Frontal cortex (tissue), 4 donors: ENCODE results near the gene SATL1. TPM values are rescaled to one million over a fixed set of nuclear protein-coding genes. Genes with fewer than 3 reads are reported as not detected.
"Not testable (repeated sequence)": the region's sequence is repeated elsewhere in the genome, so short reads cannot be mapped to it uniquely, and the experiment has no call there.

ENCODE experiments used
- DNase-seq, 2 donors: peaks; one replicate each; pipeline ENCODE4 v3.0.0; 2012; ENCODE audit warnings: low spot score in 2 of 2
- FAIRE-seq: peaks from 2 replicates; lab custom pipeline; 2012; peaks lifted over from hg19 to GRCh38; lab: Jason Lieb, UNC
- total RNA-seq: library from RNA; depleted of rRNA; stranded (reverse); fragments of >200 nt; gene quantifications from one replicate; pipeline ENCODE4 v1.2.3, GENCODE V29; 2014
- donor health status: control.
- donor health status: control.
- donor health status: control.

SATL1 gene, protein sequence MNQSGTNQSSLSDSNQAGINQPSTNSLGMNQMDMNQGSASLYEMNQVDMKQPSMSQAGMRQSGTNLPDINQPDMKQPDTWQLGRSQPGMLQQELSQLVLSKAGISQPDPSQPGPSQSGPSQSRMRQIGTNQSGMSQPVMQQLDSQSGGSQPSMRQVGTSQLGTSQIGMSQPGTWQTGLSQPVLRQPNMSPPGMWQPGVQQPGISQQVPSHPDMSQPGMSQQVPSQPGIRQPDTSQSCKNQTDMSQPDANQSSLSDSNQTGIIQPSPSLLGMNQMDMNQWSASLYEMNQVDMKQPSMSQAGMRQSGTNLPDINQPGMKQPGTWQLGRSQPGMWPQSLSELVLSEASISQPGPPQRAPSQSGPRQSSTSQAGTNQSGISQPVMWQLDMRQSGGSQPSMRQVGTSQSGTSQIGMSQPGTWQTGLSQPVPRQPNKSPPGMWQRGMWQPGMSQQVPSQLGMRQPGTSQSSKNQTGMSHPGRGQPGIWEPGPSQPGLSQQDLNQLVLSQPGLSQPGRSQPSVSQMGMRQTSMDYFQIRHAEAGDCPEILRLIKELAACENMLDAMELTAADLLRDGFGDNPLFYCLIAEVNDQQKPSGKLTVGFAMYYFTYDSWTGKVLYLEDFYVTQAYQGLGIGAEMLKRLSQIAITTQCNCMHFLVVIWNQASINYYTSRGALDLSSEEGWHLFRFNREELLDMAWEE
- 1.2 TPM for total RNA-seq

DNA sequence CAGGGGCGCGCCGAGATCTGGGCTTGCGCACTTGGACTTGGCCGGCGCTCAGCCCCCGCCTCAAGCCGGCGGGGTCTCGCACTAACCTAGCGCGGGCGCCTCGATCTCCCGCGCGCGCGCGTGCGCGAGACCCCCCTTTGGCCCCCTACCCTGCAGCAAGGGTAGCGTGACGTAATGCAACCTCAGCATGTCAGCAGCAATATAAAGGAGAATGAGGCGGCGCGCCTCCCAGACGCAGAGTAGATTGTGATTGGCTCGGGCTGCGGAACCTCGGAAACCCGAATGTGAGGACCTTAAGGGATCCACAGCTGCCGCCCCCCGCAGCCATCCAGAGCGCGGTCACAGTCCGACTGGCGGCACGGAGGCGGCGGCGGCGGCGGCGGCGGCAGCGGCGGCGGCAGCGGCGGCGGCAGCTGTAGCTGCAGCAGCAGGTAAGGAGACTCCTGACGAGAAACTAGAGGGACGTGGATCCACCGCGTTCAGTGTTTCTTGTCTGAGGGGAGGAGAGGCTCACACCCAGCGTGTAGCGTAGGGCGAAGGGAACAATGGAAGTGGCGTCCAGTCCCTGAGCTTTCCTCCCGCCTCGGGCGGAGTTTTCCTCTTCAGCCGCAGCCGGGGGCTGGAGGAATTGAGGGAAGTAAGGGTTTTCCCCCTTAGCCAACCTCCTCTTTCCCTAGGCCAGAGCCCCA is at the start of gene SATL1, which contains the start of gene ZNF711:
Gene SATL1 (minus strand): TSS at position 19 of the 689 bp plus-strand sequence. CDS start 134,811 bp downstream, outside the sequence.
Gene ZNF711 (plus strand): TSS at position 231 of the 689 bp plus-strand sequence. CDS start 3,582 bp downstream, outside the sequence.
- DNase-seq (peak; percentile 39 to 57), FAIRE-seq (no peak)

DNA sequence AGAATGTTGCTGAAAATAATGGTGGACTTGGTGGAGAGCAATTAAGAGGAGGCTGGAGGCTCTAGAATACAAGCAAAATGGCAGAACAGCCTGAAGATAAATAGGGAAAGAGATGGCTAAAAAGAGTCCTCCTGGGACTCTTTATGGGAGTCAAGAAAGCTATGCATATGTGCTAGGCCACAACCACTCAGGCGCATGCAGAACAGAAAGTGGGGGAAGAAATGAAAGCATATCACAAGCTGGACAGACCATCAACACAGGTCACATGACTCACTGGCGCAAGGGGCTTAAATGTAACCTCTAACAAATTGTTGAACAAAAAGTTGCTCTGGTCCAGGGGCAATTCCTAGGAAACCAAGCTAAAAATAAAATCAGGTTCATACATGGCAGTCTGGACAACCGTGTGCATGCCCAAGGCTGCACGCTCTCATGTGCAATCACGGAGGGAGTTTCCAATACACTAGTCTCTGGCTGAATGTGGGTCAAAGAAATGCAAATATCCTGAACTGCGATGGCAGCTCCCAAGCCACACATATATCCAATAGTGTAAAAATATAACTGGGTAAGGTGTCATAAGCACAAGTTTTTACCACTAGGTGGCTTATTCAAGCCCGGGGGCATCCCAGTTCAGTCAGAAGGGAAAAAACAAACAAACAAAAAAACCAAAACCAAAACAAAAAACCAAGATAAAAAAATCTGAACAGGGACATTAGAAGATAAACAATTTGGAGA is 45.6 kb upstream of the SATL1 start:
- no peak for DNase-seq
- FAIRE-seq, result no peak

DNA sequence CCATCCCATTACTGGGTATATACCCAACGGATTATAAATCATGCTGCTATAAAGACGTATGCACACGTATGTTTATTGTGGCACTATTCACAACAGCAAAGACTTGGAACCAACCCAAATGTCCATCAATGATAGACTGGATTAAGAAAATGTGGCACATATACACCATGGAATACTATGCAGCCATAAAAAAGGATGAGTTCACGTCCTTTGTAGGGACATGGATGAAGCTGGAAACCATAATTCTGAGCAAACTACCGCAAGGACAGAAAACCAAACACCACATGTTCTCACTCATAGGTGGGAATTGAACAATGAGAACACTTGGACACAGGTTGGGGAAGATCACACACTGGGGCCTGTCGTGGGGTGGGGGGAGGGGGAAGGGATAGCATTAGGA is 41.7 kb upstream of the SATL1 start:
- not testable (repeated sequence) for FAIRE-seq, DNase-seq

DNA sequence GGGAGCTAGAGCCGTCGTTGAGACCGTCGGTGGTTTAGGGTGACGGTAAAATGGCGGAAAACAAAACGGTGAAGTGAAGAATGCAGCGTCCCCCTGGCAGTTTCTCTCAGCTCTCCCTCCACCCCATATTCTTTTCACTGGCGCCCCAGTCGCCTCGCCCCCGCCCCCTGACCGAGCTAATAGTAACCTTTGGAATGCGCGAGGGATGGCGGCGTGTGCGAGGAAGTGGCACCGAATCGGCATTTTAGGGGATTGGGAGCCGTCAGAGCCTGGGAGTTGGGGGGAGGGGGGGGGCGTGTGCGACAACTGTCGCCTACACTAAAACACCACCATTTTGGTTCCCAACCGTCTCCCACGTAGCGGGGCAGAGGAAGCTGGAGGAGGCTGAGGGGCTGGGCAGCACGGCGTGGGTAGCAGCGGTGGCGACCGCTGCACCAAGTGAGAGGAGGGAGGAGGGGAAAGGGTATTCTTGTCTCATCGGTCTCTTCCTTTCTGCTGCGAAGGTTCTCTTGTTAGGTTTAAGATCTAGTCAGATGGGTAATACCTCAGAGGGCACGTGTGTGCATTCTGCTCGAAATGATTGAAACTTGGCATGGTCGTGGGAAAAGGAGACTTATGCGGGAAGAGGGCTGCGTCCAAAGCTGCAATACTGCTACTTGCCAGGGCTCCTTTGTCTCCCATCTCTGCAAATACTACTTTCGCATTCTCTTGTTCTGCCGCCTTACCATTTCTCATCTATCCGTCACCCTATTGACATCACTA is 1.1 kb upstream of the SATL1 start:
- FAIRE-seq, result no peak
- DNase-seq, result peak in 1 of 2 donors; percentile 5

DNA sequence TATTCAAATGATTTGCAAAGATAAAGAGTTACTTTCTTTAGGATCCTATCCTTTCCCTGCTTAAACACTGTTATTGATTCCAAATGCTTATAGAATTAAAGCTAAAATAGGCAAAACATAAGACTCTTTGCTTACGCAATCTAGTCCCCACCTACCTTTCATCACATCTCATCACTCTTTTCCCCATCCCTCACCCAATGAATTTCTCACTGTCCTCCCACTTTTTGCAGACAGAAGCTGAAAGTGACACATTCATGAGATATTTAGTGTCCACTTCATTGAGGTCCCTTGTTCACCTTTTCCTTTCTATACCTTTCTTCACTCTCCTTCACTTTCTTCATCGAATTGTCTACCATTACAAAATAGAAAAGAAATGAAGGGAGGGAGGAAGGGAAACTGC is 424 bp downstream of the SATL1 start:
- peak in 1 of 2 donors; percentile 7 for DNase-seq
- FAIRE-seq, result no peak

DNA sequence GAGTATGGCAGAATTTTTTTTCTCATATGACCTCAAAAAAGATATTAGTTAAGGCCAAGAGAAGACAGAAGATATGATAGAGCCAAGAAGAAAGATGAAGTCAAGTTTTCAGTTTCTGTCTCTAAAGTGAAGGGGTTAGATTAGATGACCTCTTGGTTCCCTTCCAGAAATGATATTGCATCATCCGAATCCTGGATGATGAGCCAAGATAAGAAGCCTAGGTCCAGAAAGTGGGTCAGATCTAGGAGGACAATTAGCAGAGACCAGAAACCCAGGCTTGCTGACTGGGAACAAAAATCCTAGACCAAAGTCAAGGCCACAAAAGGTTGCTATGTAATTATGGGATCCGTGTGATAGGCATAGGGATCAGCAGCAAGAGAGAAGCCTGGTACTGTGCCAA is 20.2 kb downstream of the SATL1 start:
- no peak for DNase-seq
- no peak for FAIRE-seq

DNA sequence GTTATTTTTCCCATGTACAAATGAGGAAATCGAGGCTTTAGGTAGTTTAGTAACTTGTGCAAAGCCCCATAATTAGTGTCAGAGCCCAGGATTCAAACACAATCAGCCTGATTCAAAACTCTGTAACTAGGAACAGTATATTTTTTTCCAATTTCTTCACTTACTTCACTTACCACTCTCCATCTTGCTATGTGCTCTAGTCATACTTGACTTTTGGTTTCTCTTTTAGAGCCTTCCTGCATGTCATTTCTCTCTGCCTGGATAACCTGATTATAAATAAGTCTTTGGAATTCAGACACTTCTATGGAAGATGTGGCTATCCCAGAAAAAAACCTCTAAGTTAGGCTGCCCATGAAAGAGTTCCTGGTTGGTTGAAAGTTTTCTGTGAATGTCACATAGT is 22.2 kb downstream of the SATL1 start:
- DNase-seq (no peak), FAIRE-seq (no peak)

DNA sequence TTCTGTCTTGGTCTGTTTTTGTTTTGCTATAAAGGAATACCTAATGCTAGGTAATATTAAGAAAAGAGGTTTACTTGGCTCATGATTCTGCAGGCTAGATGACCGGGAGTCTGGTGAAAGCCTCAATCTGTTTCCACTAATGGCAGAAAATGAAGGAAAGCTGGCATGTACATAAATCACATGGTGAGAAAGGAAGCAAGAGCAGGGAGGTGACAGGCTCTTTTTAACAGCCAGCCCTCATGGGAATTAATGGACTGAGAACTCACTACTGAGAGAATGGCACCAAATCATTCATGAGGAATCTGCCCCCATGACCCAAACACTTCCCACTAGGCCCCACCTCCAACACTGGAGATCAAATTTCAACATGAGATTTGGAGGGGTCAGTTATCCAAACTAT is 27.6 kb downstream of the SATL1 start:
- DNase-seq (no peak), FAIRE-seq (no peak)

DNA sequence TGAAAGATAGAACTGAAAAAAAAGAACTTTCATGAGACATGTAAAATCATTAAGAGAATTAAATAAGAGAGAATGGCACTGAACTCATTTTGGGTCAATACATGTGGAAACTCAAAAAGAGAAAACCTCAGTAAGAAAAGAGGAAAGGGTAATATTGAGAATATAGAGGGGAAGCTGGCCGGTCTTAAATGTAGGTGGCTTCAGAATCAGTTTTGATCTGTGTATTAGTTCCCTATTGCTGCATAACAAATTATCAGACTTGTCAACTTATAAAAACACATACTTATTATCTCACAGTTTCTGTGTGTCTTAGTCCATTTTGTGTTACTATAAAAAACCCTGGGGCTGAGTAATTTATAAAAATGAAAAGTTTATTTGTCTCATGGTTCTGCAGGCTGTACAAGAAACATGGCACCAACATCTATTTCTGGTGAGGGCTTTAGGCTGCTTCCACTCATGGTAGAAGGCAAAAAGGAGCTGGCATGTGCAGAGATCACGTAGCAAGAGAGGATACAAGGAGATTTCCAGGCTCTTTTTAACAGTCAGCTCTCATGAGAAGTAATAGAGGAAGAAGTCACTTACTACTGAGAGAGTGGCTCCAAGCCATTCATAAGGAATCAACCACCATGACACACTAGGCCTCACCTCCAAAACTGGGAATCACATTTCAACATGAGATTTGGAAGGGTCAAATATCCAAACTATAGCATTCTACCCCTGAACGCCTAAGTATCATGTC is 29.6 kb downstream of the SATL1 start:
- FAIRE-seq (no peak), DNase-seq (no peak)

DNA sequence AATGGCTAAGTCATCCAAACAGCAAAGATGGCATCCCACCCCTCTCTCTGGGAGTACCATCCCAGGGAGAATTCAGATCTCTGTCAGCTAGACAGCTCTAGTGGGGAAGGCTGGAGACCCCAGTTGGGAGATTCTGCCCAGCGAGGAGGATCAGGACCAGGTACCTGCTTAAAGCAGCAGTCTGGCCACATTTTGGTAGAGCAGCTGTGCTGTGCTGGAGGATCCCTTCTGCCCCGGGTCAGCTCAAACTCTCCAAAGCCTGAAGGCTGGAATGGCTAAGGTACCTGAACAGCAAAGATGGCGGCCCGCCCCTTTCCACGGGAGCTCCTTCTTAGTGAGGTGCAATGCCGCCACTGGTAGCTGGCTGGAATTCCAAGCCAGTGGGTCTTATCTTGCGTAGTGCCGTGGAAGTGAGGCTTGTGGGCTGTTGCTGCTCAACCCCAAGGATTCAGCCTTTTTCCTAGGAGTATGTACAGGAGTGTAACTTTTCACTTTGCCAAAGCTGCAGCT is 40.1 kb downstream of the SATL1 start:
- FAIRE-seq (no peak), DNase-seq (no peak)

DNA sequence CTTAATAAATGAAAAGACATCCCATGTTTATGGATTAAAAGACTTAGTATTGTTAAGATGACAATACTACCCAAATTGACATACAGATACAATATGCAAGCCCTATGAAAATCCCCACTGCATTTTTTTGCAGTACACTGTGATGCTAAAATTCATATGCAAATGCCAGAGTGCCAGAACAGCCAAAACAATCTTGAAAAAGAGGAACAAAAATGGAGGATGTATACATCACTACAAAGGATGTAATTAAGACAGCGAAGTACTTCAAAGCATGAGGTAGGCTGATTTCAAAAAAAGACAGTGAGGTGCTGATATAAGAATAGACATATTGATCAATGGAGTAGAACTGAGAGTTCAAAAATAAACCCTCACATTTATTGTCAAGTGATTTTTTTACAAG is 47.3 kb downstream of the SATL1 start:
- DNase-seq, result no peak
- no peak for FAIRE-seq

DNA sequence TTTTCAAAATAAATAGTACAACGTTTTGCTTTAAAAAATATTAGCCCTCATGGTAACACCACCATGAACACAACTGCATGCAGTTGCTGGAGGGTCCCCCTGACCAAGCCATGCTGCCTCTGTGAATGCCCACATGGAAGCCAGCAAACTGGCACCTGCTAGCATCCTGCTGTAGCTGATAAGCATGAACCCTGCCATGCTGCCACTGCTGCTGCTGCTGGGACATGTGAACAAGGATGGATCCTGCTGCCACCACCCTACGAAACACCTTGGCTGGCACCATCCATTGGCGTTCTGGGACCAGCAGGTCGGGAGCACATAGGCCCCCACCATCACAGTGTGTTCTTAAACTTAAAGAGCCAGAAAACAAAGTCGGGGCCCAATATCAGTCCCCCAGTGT is 83.9 kb downstream of the SATL1 start:
- FAIRE-seq (no peak), DNase-seq (no peak)

DNA sequence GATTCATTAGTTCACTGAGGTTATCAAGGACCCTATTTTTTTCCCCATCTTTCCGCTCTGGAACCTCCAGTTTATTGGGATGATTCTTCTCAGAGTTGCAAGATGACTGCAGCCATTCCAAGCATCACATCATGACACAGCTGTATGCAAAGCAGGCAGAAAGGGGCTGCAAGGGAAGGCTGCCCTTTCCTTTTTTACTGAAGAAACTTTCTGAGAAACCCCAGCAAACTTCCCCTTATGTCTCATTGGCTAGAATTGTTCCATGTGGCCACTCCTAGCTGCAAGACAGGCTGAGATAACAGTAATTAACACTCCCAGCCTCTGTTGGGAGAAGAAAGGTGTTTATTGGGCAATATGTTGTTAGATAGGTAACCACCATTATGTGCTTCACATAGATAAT is 102.6 kb downstream of the SATL1 start:
- DNase-seq (no peak), FAIRE-seq (no peak)

DNA sequence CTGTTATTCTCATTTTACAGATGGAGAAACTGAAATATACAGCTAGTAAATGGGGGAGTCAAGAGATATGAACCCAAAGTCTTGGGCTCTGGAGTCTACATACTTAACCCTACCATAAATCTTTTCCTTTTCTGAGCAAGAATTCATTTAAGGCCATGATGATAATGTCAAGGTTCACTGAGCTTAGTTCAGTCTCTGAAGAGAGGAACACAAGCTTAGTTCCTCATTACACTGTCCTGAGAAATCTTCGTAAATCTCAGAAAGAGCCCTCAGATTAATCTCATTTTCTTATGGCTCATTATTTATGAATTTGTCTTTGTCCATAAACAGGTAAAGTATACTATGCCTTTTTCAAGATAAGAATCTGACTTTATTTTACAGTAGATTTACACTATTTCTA is 104.2 kb downstream of the SATL1 start:
- DNase-seq, result no peak
- no peak for FAIRE-seq

DNA sequence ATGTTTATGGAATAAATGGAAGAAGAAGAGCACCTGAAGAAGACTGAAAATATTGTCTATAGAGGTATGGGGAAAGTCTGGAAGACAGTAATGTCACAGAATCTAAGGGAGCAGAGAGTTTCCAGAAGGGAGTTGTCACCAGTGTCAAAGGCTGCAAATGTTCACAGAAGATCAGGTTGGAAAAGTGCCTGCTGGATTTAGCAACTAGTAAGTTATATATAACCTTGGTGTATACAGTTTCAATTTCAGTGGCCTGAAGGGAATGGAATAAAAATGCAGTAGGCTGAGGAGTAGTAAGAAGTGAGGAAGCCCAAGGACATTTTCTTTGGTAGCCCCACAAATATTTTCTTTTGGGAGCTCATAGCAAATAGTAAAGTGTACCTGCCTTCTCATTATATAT is 107.2 kb downstream of the SATL1 start:
- no peak for FAIRE-seq
- DNase-seq, result no peak

DNA sequence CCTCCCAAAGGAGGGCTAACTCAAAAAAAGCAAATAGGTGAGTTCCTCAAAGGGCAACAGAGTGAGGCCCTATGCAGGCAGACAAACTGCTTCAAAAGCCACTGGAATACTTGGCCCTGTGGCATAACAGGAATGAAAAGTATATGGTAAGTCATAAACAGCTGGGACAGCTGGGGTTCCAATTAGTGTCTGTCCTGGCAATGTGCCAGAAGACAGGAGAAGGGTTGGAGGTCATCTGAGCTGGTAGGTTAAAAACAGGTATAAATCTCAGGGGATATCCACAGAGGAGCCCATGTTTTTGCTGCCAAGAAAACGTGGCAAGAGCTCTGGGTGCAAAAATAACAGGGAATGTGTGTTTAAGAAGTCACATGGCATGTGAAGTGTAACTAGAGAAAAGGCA is 128.3 kb downstream of the SATL1 start:
- no peak for DNase-seq
- FAIRE-seq, result no peak

DNA sequence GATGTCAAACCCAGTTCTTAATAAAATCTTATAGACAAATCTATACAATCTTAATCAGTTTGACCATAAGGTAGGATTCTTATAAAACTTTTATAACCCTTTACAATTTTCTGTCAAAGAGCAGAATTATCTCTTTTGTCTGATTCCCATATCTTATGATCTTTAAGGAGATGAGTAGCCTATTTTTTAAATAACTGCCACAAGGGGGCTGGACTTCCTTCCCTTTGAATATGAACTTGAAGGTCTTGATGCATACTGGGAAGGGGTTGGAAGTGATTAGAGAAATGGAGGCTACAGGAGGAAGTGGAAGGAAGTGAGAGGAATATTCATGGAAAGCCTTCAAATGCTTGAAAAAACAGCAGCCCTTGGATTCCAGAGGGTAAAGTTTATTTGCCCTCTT is 128.8 kb downstream of the SATL1 start:
- no peak for DNase-seq
- no peak for FAIRE-seq

DNA sequence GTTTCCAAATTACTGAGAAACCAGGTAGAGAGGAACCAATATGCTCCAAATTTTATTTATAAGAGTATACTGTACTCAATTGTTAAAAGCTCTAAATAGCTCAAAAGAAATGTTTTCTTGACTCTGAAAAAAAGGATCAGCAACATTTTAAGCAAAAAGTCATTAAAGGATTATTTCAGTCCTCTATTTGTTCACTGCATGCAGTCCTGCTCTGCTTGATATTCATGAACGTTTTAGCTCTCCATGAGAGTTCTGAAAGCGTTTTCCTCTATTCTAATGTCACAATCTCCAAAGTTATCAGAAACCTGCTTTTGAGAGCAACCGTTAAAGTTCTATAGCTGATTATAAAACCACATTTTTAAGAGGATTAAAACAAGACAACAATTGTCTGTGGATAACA is 129.4 kb downstream of the SATL1 start:
- DNase-seq (no peak), FAIRE-seq (no peak)
